HK-2 (cell line): ENCODE results near the gene PTTG1.

Source experiments
- DNase-seq: peaks from one replicate; pipeline ENCODE4 v3.0.0-alpha.2; 2018; ENCODE audit not compliant: unreplicated experiment

The PTTG1 gene

GRCh38 chr5:160455600-160455999, 33.9 kb downstream of the PTTG1 start:
- no peak for DNase-seq

GRCh38 chr5:160456480-160457177, 35.0 kb downstream of the PTTG1 start:
- DNase-seq: no peak

GRCh38 chr5:160457252-160457651, 35.6 kb downstream of the PTTG1 start:
- no peak for DNase-seq

GRCh38 chr5:160458806-160459800, 37.4 kb downstream of the PTTG1 start:
- no peak for DNase-seq

GRCh38 chr5:160460377-160461049, 38.9 kb downstream of the PTTG1 start:
- DNase-seq: no peak

- no peak for DNase-seq
These were observed 39.7 kb downstream of the PTTG1 start for GRCh38 chr5:160461378-160461777.

- DNase-seq: no peak
These were observed 40.5 kb downstream of the PTTG1 start for GRCh38 chr5:160462167-160462566.

GRCh38 chr5:160463227-160463626, 41.6 kb downstream of the PTTG1 start:
- DNase-seq: no peak

- DNase-seq: no peak
These were observed 42.2 kb downstream of the PTTG1 start for GRCh38 chr5:160463740-160464465.

- DNase-seq: no peak
These were observed 42.8 kb downstream of the PTTG1 start for GRCh38 chr5:160464466-160464797.

- no peak for DNase-seq
These were observed 44.5 kb downstream of the PTTG1 start for GRCh38 chr5:160466116-160466515.

- DNase-seq: no peak
These were observed 45.4 kb downstream of the PTTG1 start for GRCh38 chr5:160466889-160467554.

- DNase-seq: peak; percentile 87
These were observed 46.1 kb downstream of the PTTG1 start for GRCh38 chr5:160467555-160468362.

- no peak for DNase-seq
These were observed 46.8 kb downstream of the PTTG1 start for GRCh38 chr5:160468363-160468975.

GRCh38 chr5:160469156-160470144, 47.8 kb downstream of the PTTG1 start:
- DNase-seq: peak; percentile 31

- no peak for DNase-seq
These were observed 49.0 kb downstream of the PTTG1 start for GRCh38 chr5:160470437-160471361.

GRCh38 chr5:160471761-160472160, 50.1 kb downstream of the PTTG1 start:
- no peak for DNase-seq

GRCh38 chr5:160472482-160472881, 50.8 kb downstream of the PTTG1 start:
- DNase-seq: no peak
